GM23338 (cell line): ENCODE results near the gene MOV10.
"Not testable (repeated sequence)": the region's sequence is repeated elsewhere in the genome, so short reads cannot be mapped to it uniquely, and the experiment has no call there.

ENCODE experiments used
- CREB1 ChIP-seq: fragments of 250-450 bp; sonication (Bioruptor Pico); IDR thresholded peaks from 2 replicates; pipeline ENCODE4 v1.5.0; 2020; ENCODE audit warnings: low read depth, mild to moderate bottlenecking, moderate library complexity
- CTCF ChIP-seq, 2 experiments: fragments of 200-600 bp in 1 of 2; sonication (generic) in 1 of 2; conservative IDR thresholded peaks; 2 replicates each; pipeline versions ENCODE4 v1.5.1 to v1.6.1; 2016 to 2017; ENCODE audit warnings: antibody characterized with exemption in 2 of 2, low read depth in 2 of 2, mild to moderate bottlenecking in 2 of 2, moderate library complexity in 1 of 2
- ETS1 ChIP-seq: IDR thresholded peaks from 2 replicates; pipeline ENCODE4 v1.6.1; 2016; ENCODE audit warnings: antibody characterized with exemption
- EZH2 ChIP-seq: fragments of 200-600 bp; sonication (generic); IDR thresholded peaks from one replicate; pipeline ENCODE4 v1.8.0; 2017; ENCODE audit warnings: antibody characterized with exemption, mild to moderate bottlenecking, low read depth; ENCODE audit not compliant: unreplicated experiment
- EZH2phosphoT487 ChIP-seq: fragments of 200-600 bp; sonication (generic); IDR thresholded peaks from one replicate; pipeline ENCODE4 v1.8.1; 2018; ENCODE audit warnings: antibody characterized with exemption; ENCODE audit not compliant: unreplicated experiment
- JUNB ChIP-seq: IDR thresholded peaks from one replicate; pipeline ENCODE4 v1.6.1; 2016; ENCODE audit warnings: antibody characterized with exemption; ENCODE audit not compliant: unreplicated experiment
- NANOG ChIP-seq: IDR thresholded peaks from 2 replicates; pipeline ENCODE4 v1.6.1; 2016; ENCODE audit warnings: antibody characterized with exemption, borderline replicate concordance
- POLR2AphosphoS5 ChIP-seq: IDR thresholded peaks from 2 replicates; pipeline ENCODE4 v1.6.1; 2016; ENCODE audit warnings: antibody characterized with exemption, low read depth
- REST ChIP-seq: IDR thresholded peaks from one replicate; pipeline ENCODE4 v1.6.1; 2018; ENCODE audit warnings: antibody characterized with exemption; ENCODE audit not compliant: unreplicated experiment
- ZNF462 ChIP-seq: fragments of 250-450 bp; sonication (Bioruptor Pico); IDR thresholded peaks from 2 replicates; pipeline ENCODE4 v1.5.0; 2020; ENCODE audit warnings: mild to moderate bottlenecking, moderate library complexity

- TF ChIP-seq CREB1 (CRISPR knock-in tag); CTCF (conservative IDR thresholded peaks at IDR 0.05; ENCODE audit: low read depth in 2 of 2); REST; POLR2AphosphoS5; ETS1; EZH2; EZH2phosphoT487; JUNB; ZNF462 (CRISPR knock-in tag); NANOG: not testable (repeated sequence)
These were observed 34.0 kb upstream of the MOV10 start for GRCh38 chr1:112640437-112640836.
